HEK293 (cell line): ENCODE measurements around the gene COX5A.
"Not testable (repeated sequence)": the region's sequence is repeated elsewhere in the genome, so short reads cannot be mapped to it uniquely, and the experiment has no call there.

Experiments
- CTCF ChIA-PET: fragments of 350-600 bp; formaldehyde crosslinking; extraction: SDS; loops from one replicate; lab custom pipeline; 2021; ENCODE audit warnings: antibody characterized with exemption; lab: Yijun Ruan, JAX
- POLR2A ChIA-PET: fragments of 300-600 bp; formaldehyde crosslinking; extraction: SDS; loops from one replicate; lab custom pipeline; 2020; ENCODE audit warnings: antibody characterized with exemption, inconsistent platforms; lab: Yijun Ruan, JAX
- H3K27ac ChIP-seq: fragments of 200-500 bp; sonication (Bioruptor generic); 2 replicates; pipeline ENCODE4 v1.5.1; 2014; ENCODE audit warnings: low read depth, low read length, control low read depth, inconsistent platforms; ENCODE audit errors: extremely low read depth
- H3K36me3 ChIP-seq, 2 experiments: fragments of 200-500 bp in 1 of 2; sonication (Bioruptor generic) in 1 of 2; 1 replicate in 1 of 2; 2 replicates in 1 of 2; pipeline ENCODE4 v1.5.1; 2014 to 2017; ENCODE audit warnings: inconsistent platforms in 2 of 2, low read length in 2 of 2; ENCODE audit not compliant: control insufficient read depth in 2 of 2, insufficient read depth in 1 of 2
- H3K4me1 ChIP-seq: fragments of 200-500 bp; sonication (Bioruptor generic); 2 replicates; pipeline ENCODE4 v1.5.1; 2014; ENCODE audit warnings: mild to moderate bottlenecking, low read length, inconsistent platforms; ENCODE audit not compliant: control insufficient read depth, insufficient read depth
- H3K4me3 ChIP-seq: 2 replicates; pipeline ENCODE4 v1.5.1; 2011; ENCODE audit warnings: low read depth, mild to moderate bottlenecking, control low read depth, low read length, moderate library complexity
- H3K9me3 ChIP-seq: fragments of 200-500 bp; sonication (Bioruptor generic); 2 replicates; pipeline ENCODE4 v1.5.1; 2014; ENCODE audit warnings: low read depth, low read length, inconsistent platforms; ENCODE audit not compliant: control insufficient read depth, insufficient read depth
- BCL11A ChIP-seq: fragments of 450-650 bp; formaldehyde crosslinking; IDR thresholded peaks from 2 replicates; pipeline ENCODE4 v1.5.1; 2016; ENCODE audit warnings: low read depth, missing biosample characterization, missing genetic modification characterization
- EGR2 ChIP-seq: fragments of 450-650 bp; formaldehyde crosslinking; IDR thresholded peaks from 2 replicates; pipeline ENCODE4 v1.5.1; 2016; ENCODE audit warnings: low read depth, missing biosample characterization, missing genetic modification characterization
- IKZF3 ChIP-seq: fragments of 450-650 bp; IDR thresholded peaks from 2 replicates; pipeline ENCODE4 v1.5.0; 2018; ENCODE audit warnings: missing biosample characterization, mild to moderate bottlenecking, missing genetic modification characterization, moderate library complexity
- WT1 ChIP-seq: fragments of 450-650 bp; formaldehyde crosslinking; IDR thresholded peaks from 2 replicates; pipeline ENCODE4 v1.5.1; 2016; ENCODE audit warnings: missing biosample characterization, missing genetic modification characterization
- ZFHX2 ChIP-seq: fragments of 450-650 bp; formaldehyde crosslinking; conservative IDR thresholded peaks from 2 replicates; pipeline ENCODE4 v1.5.1; 2016; ENCODE audit warnings: missing biosample characterization, missing genetic modification characterization
- ZIC2 ChIP-seq: fragments of 450-650 bp; formaldehyde crosslinking; IDR thresholded peaks from 2 replicates; pipeline ENCODE4 v1.5.1; 2016; ENCODE audit warnings: missing biosample characterization, missing genetic modification characterization
- ZNF121 ChIP-seq: fragments of 450-650 bp; formaldehyde crosslinking; IDR thresholded peaks from 2 replicates; pipeline ENCODE4 v1.5.1; 2016; ENCODE audit warnings: missing biosample characterization, missing genetic modification characterization
- ZNF157 ChIP-seq: fragments of 450-650 bp; formaldehyde crosslinking; IDR thresholded peaks from 2 replicates; pipeline ENCODE4 v1.5.1; 2016; ENCODE audit warnings: missing biosample characterization, missing genetic modification characterization
- ZNF2 ChIP-seq: fragments of 450-650 bp; formaldehyde crosslinking; IDR thresholded peaks from 2 replicates; pipeline ENCODE4 v1.5.1; 2016; ENCODE audit warnings: missing biosample characterization, missing genetic modification characterization
- ZNF248 ChIP-seq: fragments of 450-650 bp; formaldehyde crosslinking; IDR thresholded peaks from 2 replicates; pipeline ENCODE4 v1.5.1; 2017; ENCODE audit warnings: missing biosample characterization, missing genetic modification characterization
- ZNF555 ChIP-seq: fragments of 450-650 bp; formaldehyde crosslinking; conservative IDR thresholded peaks from 2 replicates; pipeline ENCODE4 v1.5.1; 2017; ENCODE audit warnings: missing biosample characterization, mild to moderate bottlenecking, missing genetic modification characterization, inconsistent platforms
- ZNF600 ChIP-seq: fragments of 450-650 bp; formaldehyde crosslinking; IDR thresholded peaks from 2 replicates; pipeline ENCODE4 v1.5.1; 2016; ENCODE audit warnings: missing biosample characterization, missing genetic modification characterization
- ZNF843 ChIP-seq: fragments of 450-650 bp; formaldehyde crosslinking; IDR thresholded peaks from 2 replicates; pipeline ENCODE4 v1.5.1; 2016; ENCODE audit warnings: missing biosample characterization, missing genetic modification characterization
- TF ChIP-seq, protein P1 (sequence below): fragments of 450-650 bp; formaldehyde crosslinking; IDR thresholded peaks from 2 replicates; pipeline ENCODE4 v1.5.1; 2016; ENCODE audit warnings: missing biosample characterization, missing genetic modification characterization

The COX5A gene

DNA sequence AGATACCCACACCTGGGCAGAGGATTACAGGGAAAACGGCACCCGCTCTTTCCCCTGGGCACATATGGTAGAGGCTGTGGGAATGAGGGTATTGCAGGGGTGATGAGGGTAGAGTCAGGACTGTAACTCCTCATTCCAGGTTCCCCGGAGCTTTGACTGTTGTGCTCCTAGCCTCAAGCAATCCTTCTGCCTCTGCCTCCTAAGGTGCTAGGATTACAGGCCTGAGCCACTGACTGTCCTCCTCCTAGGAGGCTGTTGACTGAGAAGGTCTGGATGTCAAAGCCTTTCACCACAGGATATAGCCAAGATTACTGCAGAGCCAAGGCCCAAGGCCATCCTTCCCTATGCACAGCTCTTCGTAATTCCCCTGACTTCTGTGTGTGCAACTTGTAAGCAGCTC, 49.2 kb downstream of the COX5A start:
- ChIA-PET POLR2A (interaction anchor here (1.5 to 2.8 kb wide), 4 partner anchors 13 to 135 kb away, joined by 4 to 25 read pairs (median 10); partner anchors contain the start of genes FAM219B, PPCDC and SCAMP2), CTCF (interaction anchor here (0.6 to 7.7 kb wide), 4 partner anchors 14 to 62 kb away, joined by 3 to 57 read pairs (median 3); partner anchors contain the start of gene FAM219B)
- H3K9me3 ChIP-seq, result no peaks in the 10 kb centered on the region
- TF ChIP-seq ZNF2 (tag by site-specific recombination) (no peak), ZIC2 (tag by site-specific recombination) (peak; percentile 54), ZNF555 (no peak)
- H3K36me3 ChIP-seq, result peaks cover 10 to 28% of the 10 kb centered on the region in 2 experiments; a peak in 2 of 3 replicates
- H3K27ac ChIP-seq, result no peak overlapping the region
- no peak overlapping the region for H3K4me3 ChIP-seq
- peaks cover 4% of the 10 kb centered on the region; the same call in 1 of the 2 replicates for H3K4me1 ChIP-seq

DNA sequence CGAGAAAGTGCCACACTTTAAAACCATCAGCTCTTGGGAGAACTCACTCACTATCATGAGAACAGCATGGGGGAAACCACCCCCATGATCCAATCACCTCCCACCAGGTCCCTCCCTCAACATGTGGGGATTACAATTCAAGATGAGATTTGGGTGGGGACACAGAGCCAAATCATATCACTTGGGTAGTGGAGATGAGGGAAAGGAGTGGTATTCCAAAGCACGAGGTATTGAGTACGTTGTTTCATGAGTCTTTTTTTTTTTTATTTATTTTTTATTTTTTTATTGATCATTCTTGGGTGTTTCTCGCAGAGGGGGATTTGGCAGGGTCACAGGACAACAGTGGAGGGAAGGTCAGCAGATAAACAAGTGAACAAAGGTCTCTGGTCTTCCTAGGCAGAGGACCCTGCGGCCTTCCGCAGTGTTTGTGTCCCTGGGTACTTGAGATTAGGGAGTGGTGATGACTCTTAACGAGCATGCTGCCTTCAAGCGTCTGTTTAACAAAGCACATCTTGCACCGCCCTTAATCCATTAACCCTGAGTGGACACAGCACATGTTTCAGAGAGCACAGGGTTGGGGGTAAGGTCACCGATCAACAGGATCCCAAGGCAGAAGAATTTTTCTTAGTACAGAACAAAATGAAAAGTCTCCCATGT, 50.2 kb downstream of the COX5A start:
- H3K36me3 ChIP-seq, result peaks cover 10 to 18% of the 10 kb centered on the region in 2 experiments; a peak in 2 of 3 replicates
- not testable (repeated sequence) for H3K4me3 ChIP-seq, H3K27ac ChIP-seq, H3K4me1 ChIP-seq, H3K9me3 ChIP-seq
- ChIA-PET POLR2A (interaction anchor here (0.5 to 2.8 kb wide), 2 partner anchors 19 to 25 kb away, joined by 3 to 25 read pairs; partner anchors contain the start of gene FAM219B), CTCF (interaction anchor here (0.7 kb wide), 1 partner anchor 15 kb away, joined by 3 read pairs; no protein-coding TSS in a partner anchor)
- TF ChIP-seq ZNF600 (tag by site-specific recombination), result 0 out of 2 replicates have a peak, but pooled peaks have one; percentile 11
- TF ChIP-seq, protein P1, sequence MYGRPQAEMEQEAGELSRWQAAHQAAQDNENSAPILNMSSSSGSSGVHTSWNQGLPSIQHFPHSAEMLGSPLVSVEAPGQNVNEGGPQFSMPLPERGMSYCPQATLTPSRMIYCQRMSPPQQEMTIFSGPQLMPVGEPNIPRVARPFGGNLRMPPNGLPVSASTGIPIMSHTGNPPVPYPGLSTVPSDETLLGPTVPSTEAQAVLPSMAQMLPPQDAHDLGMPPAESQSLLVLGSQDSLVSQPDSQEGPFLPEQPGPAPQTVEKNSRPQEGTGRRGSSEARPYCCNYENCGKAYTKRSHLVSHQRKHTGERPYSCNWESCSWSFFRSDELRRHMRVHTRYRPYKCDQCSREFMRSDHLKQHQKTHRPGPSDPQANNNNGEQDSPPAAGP, result peak; percentile 74; the same call in 1 of the 2 replicates
- TF ChIP-seq WT1, result peak; percentile 67

DNA sequence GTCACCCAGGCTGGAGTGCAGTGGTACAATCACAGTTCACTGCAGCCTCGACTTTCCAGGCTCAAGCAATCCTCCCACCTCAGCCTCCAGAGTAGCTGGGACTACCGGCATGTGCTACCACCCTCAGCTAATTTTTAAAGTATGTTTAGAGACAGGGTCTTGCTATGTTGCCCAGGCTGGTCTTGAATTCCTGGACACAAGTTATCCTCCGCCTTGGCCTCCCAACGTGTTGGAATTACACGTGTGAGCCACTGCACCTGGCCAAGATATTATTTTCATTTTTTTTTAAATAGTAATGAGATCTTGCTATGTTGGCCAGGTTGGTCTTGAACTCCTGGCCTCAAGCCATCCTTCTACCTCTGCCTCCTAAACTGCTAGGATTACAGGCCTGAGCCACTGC, 52.4 kb downstream of the COX5A start:
- Histone ChIP-seq H3K9me3 (no peaks in the 10 kb centered on the region), H3K4me1 (peaks cover 4% of the 10 kb centered on the region; the same call in 1 of the 2 replicates), H3K36me3 (no peaks in the 10 kb centered on the region), H3K27ac (no peak overlapping the region), H3K4me3 (no peak overlapping the region)
- CTCF ChIA-PET, result interaction anchor here (1.8 kb wide), 1 partner anchor 50 kb away, joined by 4 read pairs; no protein-coding TSS in a partner anchor
- POLR2A ChIA-PET, result no interaction called here
- no peak for TF ChIP-seq ZNF157 (tag by site-specific recombination)
- TF ChIP-seq ZNF843 (tag by site-specific recombination), result no peak
- TF ChIP-seq ZNF248, result no peak
- TF ChIP-seq BCL11A (tag by site-specific recombination), result no peak
- TF ChIP-seq ZNF121 (tag by site-specific recombination), result peak; percentile 95

DNA sequence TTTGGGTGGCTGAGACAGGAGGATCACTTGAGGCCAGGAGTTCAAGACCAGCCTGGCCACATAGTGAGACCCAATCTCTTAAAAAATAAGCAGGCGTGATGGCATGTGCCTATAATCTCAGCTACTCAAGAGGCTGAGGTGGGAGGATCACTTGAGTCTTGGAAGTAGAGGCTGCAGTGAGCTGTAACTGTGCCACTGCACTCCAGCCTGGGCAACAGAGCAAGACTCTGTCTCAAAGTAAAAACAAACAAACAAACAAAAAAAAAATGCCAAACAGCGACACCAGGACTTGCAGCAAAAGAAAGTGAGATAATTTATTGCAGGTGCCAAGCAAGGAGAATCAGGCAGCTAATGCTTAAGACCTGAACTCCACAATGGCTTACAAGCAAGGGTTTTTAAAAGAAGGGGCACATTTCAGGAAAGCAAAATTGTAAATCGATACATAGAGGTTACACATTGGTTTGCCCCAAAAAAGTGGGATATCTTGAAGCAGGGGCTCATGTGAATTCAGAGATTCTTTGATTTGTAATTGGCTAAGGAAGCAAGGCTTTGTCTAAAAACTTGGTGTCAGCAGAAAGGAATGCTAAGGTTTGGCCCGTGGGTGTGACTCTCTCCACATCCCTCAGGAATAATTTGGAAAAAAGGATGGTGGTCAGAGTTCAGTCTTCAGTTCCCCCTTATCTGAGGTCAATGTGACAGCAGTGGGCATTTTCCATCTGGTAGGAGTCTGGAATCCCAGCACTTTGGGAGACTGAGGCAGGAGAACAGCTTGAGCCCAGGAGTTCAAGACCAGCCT, 53.2 kb downstream of the COX5A start:
- no peak overlapping the region for H3K27ac ChIP-seq
- peaks cover 4% of the 10 kb centered on the region; the same call in 1 of the 2 replicates for H3K4me1 ChIP-seq
- POLR2A ChIA-PET, result interaction anchor here (1.4 to 1.8 kb wide), 2 partner anchors 11 to 17 kb away, joined by 4 to 7 read pairs; partner anchors contain the start of gene SCAMP2
- TF ChIP-seq ZNF121 (tag by site-specific recombination) (peak; percentile 89), EGR2 (tag by site-specific recombination) (peak; percentile 21; the same call in 1 of the 2 replicates), IKZF3 (tag by site-specific recombination) (no peak), ZFHX2 (tag by site-specific recombination) (peak; percentile 54)
- no peak overlapping the region for H3K4me3 ChIP-seq
- no peaks in the 10 kb centered on the region for H3K36me3 ChIP-seq
- CTCF ChIA-PET, result interaction anchor here (0.6 to 2.0 kb wide), 5 partner anchors 17 to 525 kb away, joined by 3 to 9 read pairs (median 4); no protein-coding TSS in a partner anchor
- H3K9me3 ChIP-seq, result no peaks in the 10 kb centered on the region
